K562 (cell line): ENCODE results near the gene SLC26A5. TPM values are rescaled to one million over a fixed set of nuclear protein-coding genes. Genes with fewer than 3 reads are reported as not detected.

Source experiments
- ATAC-seq: fragments of 200-7000 bp; cut with Tn5 transposase; 3 replicates; pipeline ENCODE4 v1.9.1; 2020; ENCODE audit warnings: moderate library complexity
- BruUV-seq: library from RNA; stranded (reverse); fragments of 400-500 nt; replicated peaks from 2 replicates; lab custom pipeline; 2021; lab: Mats Ljungman, UMichigan
- CTCF ChIA-PET: fragments of 300-600 bp; formaldehyde crosslinking; extraction: SDS; loops from one replicate; lab custom pipeline; 2021; ENCODE audit warnings: low intra/inter-chr PET ratio; lab: Yijun Ruan, JAX
- POLR2A ChIA-PET: fragments of 300-600, 350-650 bp; sonication (Branson Sonifier 250); formaldehyde crosslinking; extraction: SDS; loops from one replicate; lab custom pipeline; 2021; ENCODE audit warnings: antibody characterized with exemption, inconsistent platforms; lab: Yijun Ruan, JAX
- DNase-seq, 4 experiments: peaks; one replicate each; pipeline versions ENCODE4 v3.0.0 to v3.0.0-alpha.2; 2011 to 2018; ENCODE audit warnings: low spot score in 3 of 4, mixed read lengths in 3 of 4; ENCODE audit errors: extremely low read depth in 1 of 4
- FAIRE-seq: peaks from 2 replicates; lab custom pipeline; 2011; peaks lifted over from hg19 to GRCh38; lab: Jason Lieb, UNC
- H2AFZ ChIP-seq: 2 replicates; pipeline ENCODE4 v1.6.0; 2011; ENCODE audit warnings: low read depth, low read length, control low read depth, inconsistent platforms
- H3K27ac ChIP-seq: fragments of 200-600 bp; 3 replicates; pipeline ENCODE4 v1.8.0; 2011; ENCODE audit warnings: low read depth, mild to moderate bottlenecking, control low read depth, inconsistent platforms, low read length, moderate library complexity, mixed read lengths; ENCODE audit errors: extremely low read depth
- H3K27me3 ChIP-seq, 2 experiments: fragments of 300-600 bp in 1 of 2; 2 replicates in 1 of 2; 3 replicates in 1 of 2; pipeline versions ENCODE4 v1.6.0 to v1.8.0; 2011; ENCODE audit warnings: inconsistent platforms in 2 of 2, low read length in 2 of 2, mild to moderate bottlenecking in 1 of 2, mixed read lengths in 1 of 2, moderate library complexity in 1 of 2; ENCODE audit not compliant: control insufficient read depth in 2 of 2, insufficient read depth in 2 of 2
- H3K36me3 ChIP-seq: fragments of 300-600 bp; 3 replicates; pipeline ENCODE4 v1.8.0; 2011; ENCODE audit warnings: mild to moderate bottlenecking, low read length, inconsistent platforms; ENCODE audit not compliant: control insufficient read depth, insufficient read depth
- H3K4me1 ChIP-seq, 2 experiments: fragments of 200-600 bp in 1 of 2; replicated peaks in 1 of 2; 2 replicates in 1 of 2; 3 replicates in 1 of 2; pipeline versions ENCODE4 v1.5.1 to v1.8.0; 2011; ENCODE audit warnings: inconsistent platforms in 2 of 2, low read length in 2 of 2, mild to moderate bottlenecking in 1 of 2, mixed read lengths in 1 of 2, moderate library complexity in 1 of 2; ENCODE audit not compliant: control insufficient read depth in 2 of 2, insufficient read depth in 2 of 2
- H3K4me2 ChIP-seq: 2 replicates; pipeline ENCODE4 v1.6.1; 2011; ENCODE audit warnings: low read length, control low read depth, inconsistent platforms, mixed read lengths; ENCODE audit not compliant: insufficient read depth
- H3K4me3 ChIP-seq: fragments of 200-600 bp; sonication (generic), shearing (Covaris generic); 2 replicates; pipeline ENCODE4 v1.5.1; 2016; ENCODE audit warnings: control low read depth, inconsistent platforms
- H3K79me2 ChIP-seq: fragments of 200-600 bp; 3 replicates; pipeline ENCODE4 v1.8.0; 2011; ENCODE audit warnings: low read length, inconsistent platforms; ENCODE audit not compliant: control insufficient read depth, insufficient read depth
- H3K9ac ChIP-seq, 2 experiments: 2 replicates each; pipeline versions ENCODE4 v1.6.0 to v1.6.1; 2011; ENCODE audit warnings: low read depth in 2 of 2, low read length in 2 of 2, control low read depth in 1 of 2, inconsistent platforms in 1 of 2, mild to moderate bottlenecking in 1 of 2, mixed read lengths in 1 of 2; ENCODE audit not compliant: insufficient read depth in 1 of 2
- H3K9me1 ChIP-seq: one replicate; pipeline ENCODE4 v1.6.0; 2011; ENCODE audit warnings: inconsistent platforms, mild to moderate bottlenecking, low read length, moderate library complexity; ENCODE audit not compliant: control insufficient read depth, insufficient read depth
- H3K9me3 ChIP-seq: replicated peaks from 2 replicates; pipeline ENCODE4 v1.5.1; 2011; ENCODE audit warnings: low read depth, low read length, inconsistent platforms; ENCODE audit not compliant: control insufficient read depth, insufficient read depth
- H4K20me1 ChIP-seq: replicated peaks from 2 replicates; pipeline ENCODE4 v1.6.1; 2011; ENCODE audit warnings: low read length, inconsistent platforms, mixed read lengths; ENCODE audit not compliant: control insufficient read depth, insufficient read depth
- BHLHE40 ChIP-seq: IDR thresholded peaks from 2 replicates; pipeline ENCODE4 v1.6.1; 2011; ENCODE audit warnings: low read length, improper control_type of control experiment
- BRD4 ChIP-seq: fragments of 200-600 bp; sonication (generic); IDR thresholded peaks from 2 replicates; pipeline ENCODE4 v1.6.1; 2017; ENCODE audit warnings: inconsistent platforms
- ELF4 ChIP-seq: fragments of 450-650 bp; formaldehyde crosslinking; IDR thresholded peaks from 2 replicates; pipeline ENCODE4 v1.4.0; 2022; ENCODE audit warnings: missing genetic modification characterization
- GTF2F1 ChIP-seq: IDR thresholded peaks from 2 replicates; pipeline ENCODE4 v1.6.1; 2011; ENCODE audit warnings: low read depth, low read length, improper control_type of control experiment
- KAT7 ChIP-seq: sonication (generic); formaldehyde crosslinking; IDR thresholded peaks from 2 replicates; pipeline ENCODE4 v1.8.0; 2022; ENCODE audit warnings: missing genetic modification reagents, mild to moderate bottlenecking, borderline replicate concordance
- KLF1 ChIP-seq: fragments of 450-650 bp; IDR thresholded peaks from 2 replicates; pipeline ENCODE4 v1.6.1; 2016; ENCODE audit warnings: missing genetic modification characterization, missing compliant biosample characterization
- MEF2A ChIP-seq: IDR thresholded peaks from 2 replicates; pipeline ENCODE4 v1.6.1; 2011; ENCODE audit warnings: low read depth, mild to moderate bottlenecking, low read length, moderate library complexity; ENCODE audit not compliant: control insufficient read depth
- MYNN ChIP-seq, 2 experiments: sonication (generic); formaldehyde crosslinking in 1 of 2; IDR thresholded peaks; 2 replicates each; pipeline versions ENCODE4 v1.5.0 to v1.6.1; 2016 to 2020; ENCODE audit warnings: antibody characterized with exemption in 1 of 2, missing genetic modification reagents in 1 of 2
- NFIC ChIP-seq: fragments of 450-650 bp; IDR thresholded peaks from 2 replicates; pipeline ENCODE4 v1.6.1; 2017; ENCODE audit warnings: mild to moderate bottlenecking, inconsistent platforms
- NRF1 ChIP-seq, 2 experiments: fragments of 450-650 bp; IDR thresholded peaks in 1 of 2; conservative IDR thresholded peaks in 1 of 2; 2 replicates each; pipeline ENCODE4 v1.6.1; 2014; ENCODE audit warnings: mild to moderate bottlenecking in 2 of 2
- PTBP1 ChIP-seq: fragments of 200-400 bp; formaldehyde crosslinking; IDR thresholded peaks from 2 replicates; pipeline ENCODE4 v1.6.1; 2017; ENCODE audit warnings: low read depth, low read length
- SRSF9 ChIP-seq: fragments of 200-400 bp; formaldehyde crosslinking; IDR thresholded peaks from 2 replicates; pipeline ENCODE4 v1.6.1; 2017; ENCODE audit warnings: low read depth, low read length, borderline replicate concordance
- ZNF140 ChIP-seq: fragments of 250-450 bp; sonication (Bioruptor Pico); IDR thresholded peaks from 2 replicates; pipeline ENCODE4 v1.8.0; 2021; ENCODE audit warnings: moderate library complexity, mild to moderate bottlenecking, inconsistent platforms
- ZNF224 ChIP-seq: sonication (generic); formaldehyde crosslinking; IDR thresholded peaks from 2 replicates; pipeline ENCODE4 v1.8.0; 2022; ENCODE audit warnings: mild to moderate bottlenecking, missing genetic modification reagents
- ZNF408 ChIP-seq: fragments of 250-450 bp; sonication (Bioruptor Pico); IDR thresholded peaks from 2 replicates; pipeline ENCODE4 v1.4.0; 2020; ENCODE audit warnings: low read depth, mild to moderate bottlenecking, moderate library complexity
- ZNF436 ChIP-seq: fragments of 250-450, 450-650 bp; sonication (Bioruptor Pico); formaldehyde crosslinking; IDR thresholded peaks from 2 replicates; pipeline ENCODE4 v1.7.0; 2020; ENCODE audit warnings: mild to moderate bottlenecking
- ZNF561 ChIP-seq: fragments of 450-650 bp; formaldehyde crosslinking; conservative IDR thresholded peaks from 2 replicates; pipeline ENCODE4 v1.4.0; 2020; ENCODE audit warnings: mild to moderate bottlenecking, moderate library complexity
- WGBS: fragments of 100-300 bp; shearing (Covaris generic); methylation state at CpG from one replicate; pipeline ENCODE4 v1.1.6; 2016; ENCODE audit warnings: low coverage, mixed read lengths; ENCODE audit not compliant: insufficient coverage; ENCODE audit errors: missing lambda C conversion rate; 5-methylcytosine and 5-hydroxymethylcytosine counted together
- in situ Hi-C: fragments of 300-500 bp; cut with MboI; formaldehyde crosslinking; loops from 4 replicates; pipeline ENCODE4 v1.15.0; 2018; ENCODE audit warnings: inconsistent platforms, mixed read lengths
- intact Hi-C: fragments of 100-400 bp; cut with micrococcal nuclease; formaldehyde crosslinking; loops from 2 replicates; pipeline ENCODE4 v1.14.2; 2022
- polyA plus RNA-seq, 8 experiments: library from polyadenylated mRNA; depleted of rRNA in 4 of 8; stranded (reverse) in 5 of 8; unstranded in 3 of 8; fragments of >200 nt; fragmentation: Nextera tagmentation in 2 of 8; fragmentation: Illumina TruSeq in 1 of 8; extraction: Ambion mirVana in 2 of 8; extraction: Trizol in 1 of 8; gene quantifications; 2 replicates each; pipeline versions ENCODE4 v1.2.1 to v1.2.3, GENCODE V29; 2011 to 2014; ENCODE audit warnings: inconsistent platforms in 1 of 8, missing spikeins in 1 of 8
- total RNA-seq, 7 experiments: library from RNA; depleted of rRNA in 6 of 7; stranded (reverse); fragments of >200 nt in 6 of 7; fragmentation: Illumina TruSeq in 2 of 7; extraction: Trizol in 2 of 7; gene quantifications; 2 replicates each; pipeline versions ENCODE4 v1.2.1 to v1.2.3, GENCODE V29; 2011 to 2021; ENCODE audit warnings: low replicate concordance in 1 of 7
- TF ChIP-seq, protein P1 (sequence below), 2 experiments: IDR thresholded peaks; 2 replicates each; pipeline ENCODE4 v1.6.1; 2011; ENCODE audit warnings: borderline replicate concordance in 1 of 2, control low read depth in 1 of 2, low read depth in 1 of 2, low read length in 1 of 2, mild to moderate bottlenecking in 1 of 2, mixed read lengths in 1 of 2, moderate library complexity in 1 of 2; ENCODE audit not compliant: insufficient read depth in 1 of 2, insufficient read length in 1 of 2, poor library complexity in 1 of 2, severe bottlenecking in 1 of 2; ENCODE audit errors: extremely low read depth in 1 of 2
- TF ChIP-seq, protein P2 (sequence below): fragments of 250-450 bp; sonication (Bioruptor Pico); IDR thresholded peaks from 2 replicates; pipeline ENCODE4 v1.4.0; 2020; ENCODE audit warnings: borderline replicate concordance

Gene SLC26A5
- total and polyA plus RNA-seq, 9 of the 15 experiments (the other 6 are each of a cell fraction or from before 2014, with no cell fraction given), result not detected

DNA sequence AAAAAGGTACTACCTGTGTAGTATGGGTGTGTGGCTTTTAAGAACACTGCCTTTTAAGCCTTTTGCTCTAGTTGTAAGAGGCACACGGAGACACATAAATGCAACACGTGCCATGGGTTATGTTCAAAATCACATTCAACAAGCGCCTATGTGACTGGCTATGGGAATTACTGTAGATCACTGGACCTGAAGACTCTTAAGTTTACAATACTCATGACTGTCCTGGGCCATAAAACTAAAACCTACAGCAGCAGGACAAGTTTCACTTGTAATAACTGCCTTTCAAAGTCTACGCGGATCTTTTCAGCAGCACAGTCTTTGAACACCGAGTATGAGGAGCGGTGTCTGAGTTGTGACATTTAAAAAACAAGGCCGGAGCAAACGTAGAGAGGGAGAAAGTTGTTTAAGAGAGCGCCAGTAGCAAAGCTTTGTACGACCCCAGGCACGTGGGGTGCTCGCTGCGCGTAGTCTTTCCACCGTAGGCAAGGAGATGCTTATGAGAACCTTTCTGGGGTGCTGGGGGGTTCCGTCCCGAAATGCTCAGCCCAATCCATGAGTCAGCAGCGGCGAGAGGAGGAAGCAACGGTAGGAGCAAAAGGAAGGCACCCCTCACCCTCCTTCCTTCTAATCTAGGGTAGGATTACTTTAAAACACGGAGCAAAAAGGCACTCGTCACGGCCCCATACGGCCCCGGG is 102.1 kb downstream of the SLC26A5 start:
- POLR2A ChIA-PET, result interaction anchor here (0.7 to 1.6 kb wide), 8 partner anchors 13 to 203 kb away, joined by 3 to 4 read pairs (median 3); no protein-coding TSS in a partner anchor
- WGBS, result under 1% methylated on average over 26 of the region's 26 CpGs
- TF ChIP-seq ZNF224 (0 out of 2 replicates have a peak, but pooled peaks have one; percentile 14), PTBP1 (no peak), ZNF436 (CRISPR knock-in tag) (no peak), ZNF408 (CRISPR knock-in tag) (no peak), MYNN (IDR thresholded peaks at IDR 0.05) (no peak), MYNN (CRISPR knock-in tag; IDR thresholded peaks at IDR 0.05) (no peak), KLF1 (tag) (no peak), ELF4 (CRISPR knock-in tag) (no peak), GTF2F1 (no peak), NRF1 (conservative IDR thresholded peaks at IDR 0.05 in 1 of 2, IDR thresholded peaks at IDR 0.05 in 1 of 2) (no peak), ZNF140 (CRISPR knock-in tag) (no peak), BHLHE40 (peak; percentile 22), BRD4 (no peak), KAT7 (0 out of 2 replicates have a peak, but pooled peaks have one; percentile 63), MEF2A (no peak), SRSF9 (no peak), ZNF561 (no peak), NFIC (no peak)
- TF ChIP-seq, protein P1, sequence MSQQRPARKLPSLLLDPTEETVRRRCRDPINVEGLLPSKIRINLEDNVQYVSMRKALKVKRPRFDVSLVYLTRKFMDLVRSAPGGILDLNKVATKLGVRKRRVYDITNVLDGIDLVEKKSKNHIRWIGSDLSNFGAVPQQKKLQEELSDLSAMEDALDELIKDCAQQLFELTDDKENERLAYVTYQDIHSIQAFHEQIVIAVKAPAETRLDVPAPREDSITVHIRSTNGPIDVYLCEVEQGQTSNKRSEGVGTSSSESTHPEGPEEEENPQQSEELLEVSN (IDR thresholded peaks at IDR 0.05; ENCODE audit: borderline replicate concordance in 1 of 2, extremely low read depth in 1 of 2, insufficient read depth in 1 of 2, insufficient read length in 1 of 2, low read depth in 1 of 2, low read length in 1 of 2, poor library complexity in 1 of 2, severe bottlenecking in 1 of 2), result peak in 1 of 2 experiments; percentile 25
- TF ChIP-seq, protein P2, sequence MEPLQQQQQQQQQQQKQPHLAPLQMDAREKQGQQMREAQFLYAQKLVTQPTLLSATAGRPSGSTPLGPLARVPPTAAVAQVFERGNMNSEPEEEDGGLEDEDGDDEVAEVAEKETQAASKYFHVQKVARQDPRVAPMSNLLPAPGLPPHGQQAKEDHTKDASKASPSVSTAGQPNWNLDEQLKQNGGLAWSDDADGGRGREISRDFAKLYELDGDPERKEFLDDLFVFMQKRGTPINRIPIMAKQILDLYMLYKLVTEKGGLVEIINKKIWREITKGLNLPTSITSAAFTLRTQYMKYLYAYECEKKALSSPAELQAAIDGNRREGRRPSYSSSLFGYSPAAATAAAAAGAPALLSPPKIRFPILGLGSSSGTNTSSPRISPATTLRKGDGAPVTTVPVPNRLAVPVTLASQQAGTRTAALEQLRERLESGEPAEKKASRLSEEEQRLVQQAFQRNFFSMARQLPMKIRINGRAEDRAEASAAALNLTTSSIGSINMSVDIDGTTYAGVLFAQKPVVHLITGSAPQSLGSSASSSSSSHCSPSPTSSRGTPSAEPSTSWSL (CRISPR knock-in tag), result no peak

More for the DNA sequence above, 102.1 kb downstream of the SLC26A5 start:
- H3K27ac ChIP-seq, result peak overlapping the region; percentile 93
- peaks cover 35% of the 10 kb centered on the region for H3K36me3 ChIP-seq
- H3K27me3 ChIP-seq, result no peaks in the 10 kb centered on the region
- peak; percentile 35 for ATAC-seq
- no peaks in the 10 kb centered on the region for H3K9me3 ChIP-seq
- H3K79me2 ChIP-seq, result peaks cover 85% of the 10 kb centered on the region
- H2AFZ ChIP-seq, result peak overlapping the region; percentile 93
- intact Hi-C loops, result loop anchor here (2.0 kb wide), 1 partner anchor 63 kb away; no protein-coding TSS in a partner anchor
- H3K4me1 ChIP-seq, result peaks cover 3 to 9% of the 10 kb centered on the region in 2 experiments; a peak in 3 of 5 replicates
- peak overlapping the region; percentile 96 to 97 for H3K9ac ChIP-seq
- FAIRE-seq, result no peak
- H4K20me1 ChIP-seq, result no peaks in the 10 kb centered on the region; the same call in 1 of the 2 replicates
- in situ Hi-C loops, result no loop called here
- peak in 2 of 4 experiments; percentile 55 to 60 for DNase-seq
- H3K9me1 ChIP-seq, result no peaks in the 10 kb centered on the region
- peak overlapping the region; percentile 82 for H3K4me3 ChIP-seq
- CTCF ChIA-PET, result interaction anchor here (0.7 kb wide), 1 partner anchor 62 kb away, joined by 3 read pairs; no protein-coding TSS in a partner anchor
- BruUV-seq, result TSS peak; percentile 52
- H3K4me2 ChIP-seq, result peak overlapping the region; percentile 92
